A549 (cell line): ENCODE measurements around the gene FLG2.

Experiments used
- CBX2 ChIP-seq: fragments of 200-600 bp; sonication (generic); IDR thresholded peaks from 2 replicates; pipeline ENCODE4 v1.6.1; 2016; ENCODE audit warnings: low read depth, mild to moderate bottlenecking, borderline replicate concordance
- CEBPB ChIP-seq, 2 experiments: fragments of >200 bp in 1 of 2; sonication (Bioruptor Twin) in 1 of 2; formaldehyde crosslinking in 1 of 2; IDR thresholded peaks; 2 replicates each; pipeline ENCODE4 v1.6.1; 2012 to 2016
- CHD2 ChIP-seq: fragments of 150-350 bp; IDR thresholded peaks from 2 replicates; pipeline ENCODE4 v1.6.1; 2014; ENCODE audit warnings: low read length; ENCODE audit not compliant: partially characterized antibody
- CTCF ChIP-seq: fragments of >200 bp; sonication (Bioruptor Twin); formaldehyde crosslinking; IDR thresholded peaks from 3 replicates; pipeline ENCODE4 v1.5.1; 2016
- EP300 ChIP-seq, 2 experiments: fragments of >200 bp; sonication (Bioruptor Twin); formaldehyde crosslinking; IDR thresholded peaks; 2 replicates in 1 of 2; 3 replicates in 1 of 2; pipeline ENCODE4 v1.6.1; 2016 to 2017
- HDAC2 ChIP-seq: fragments of 200-600 bp; sonication (generic); IDR thresholded peaks from 2 replicates; pipeline ENCODE4 v1.6.1; 2016
- POLR2A ChIP-seq: IDR thresholded peaks from 2 replicates; pipeline ENCODE4 v1.6.1; 2012; ENCODE audit warnings: mild to moderate bottlenecking, low read length
- POLR2AphosphoS2 ChIP-seq: conservative IDR thresholded peaks from 2 replicates; pipeline ENCODE4 v1.6.1; 2012; ENCODE audit warnings: low read length, improper control_type of control experiment, inconsistent platforms
- SREBF2 ChIP-seq: fragments of 450-650 bp; IDR thresholded peaks from 2 replicates; pipeline ENCODE4 v1.6.1; 2014; ENCODE audit warnings: mild to moderate bottlenecking, moderate library complexity
- TF ChIP-seq, protein P1 (sequence below): fragments of 200-600 bp; sonication (generic); IDR thresholded peaks from 2 replicates; pipeline ENCODE4 v1.6.1; 2016; ENCODE audit warnings: antibody characterized with exemption, mild to moderate bottlenecking, moderate library complexity
- TF ChIP-seq, protein P2 (sequence below): fragments of 250-450 bp; sonication (Bioruptor Pico); IDR thresholded peaks from 2 replicates; pipeline ENCODE4 v1.5.0; 2020; ENCODE audit warnings: low read depth, mild to moderate bottlenecking, moderate library complexity

DNA sequence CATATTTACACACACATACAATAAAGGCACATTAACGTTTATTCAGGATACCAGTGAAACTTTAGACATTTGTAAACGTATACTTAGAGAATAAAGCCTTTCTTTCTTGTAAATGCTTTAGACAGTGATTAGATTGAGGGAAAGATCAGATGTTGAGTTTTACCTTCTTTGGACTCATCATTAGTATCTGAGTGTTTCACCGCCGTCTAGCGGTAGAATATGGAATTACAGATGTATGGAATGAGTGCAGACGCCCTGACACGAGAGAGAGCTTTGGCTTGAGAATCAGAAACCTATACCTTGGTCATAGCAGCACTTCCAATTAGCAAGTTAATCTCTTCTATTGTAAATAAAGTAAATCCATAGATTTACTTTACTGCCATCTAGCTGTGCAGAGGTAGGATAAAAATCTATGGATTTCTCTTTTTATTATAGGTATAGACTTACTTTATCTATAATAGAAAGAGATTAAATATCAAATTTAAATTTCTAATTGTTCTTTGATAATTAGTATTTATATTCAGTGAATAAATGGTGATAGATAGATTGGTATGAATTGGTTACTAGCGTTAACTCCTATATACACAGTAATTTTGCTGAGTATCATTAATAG lies 12.6 kb downstream of the FLG2 start:
- no peak for TF ChIP-seq CBX2
- peak; percentile 80 for TF ChIP-seq CTCF
- TF ChIP-seq CEBPB (IDR thresholded peaks at IDR 0.05) = no peak
- no peak for TF ChIP-seq POLR2A
- TF ChIP-seq, protein P1, sequence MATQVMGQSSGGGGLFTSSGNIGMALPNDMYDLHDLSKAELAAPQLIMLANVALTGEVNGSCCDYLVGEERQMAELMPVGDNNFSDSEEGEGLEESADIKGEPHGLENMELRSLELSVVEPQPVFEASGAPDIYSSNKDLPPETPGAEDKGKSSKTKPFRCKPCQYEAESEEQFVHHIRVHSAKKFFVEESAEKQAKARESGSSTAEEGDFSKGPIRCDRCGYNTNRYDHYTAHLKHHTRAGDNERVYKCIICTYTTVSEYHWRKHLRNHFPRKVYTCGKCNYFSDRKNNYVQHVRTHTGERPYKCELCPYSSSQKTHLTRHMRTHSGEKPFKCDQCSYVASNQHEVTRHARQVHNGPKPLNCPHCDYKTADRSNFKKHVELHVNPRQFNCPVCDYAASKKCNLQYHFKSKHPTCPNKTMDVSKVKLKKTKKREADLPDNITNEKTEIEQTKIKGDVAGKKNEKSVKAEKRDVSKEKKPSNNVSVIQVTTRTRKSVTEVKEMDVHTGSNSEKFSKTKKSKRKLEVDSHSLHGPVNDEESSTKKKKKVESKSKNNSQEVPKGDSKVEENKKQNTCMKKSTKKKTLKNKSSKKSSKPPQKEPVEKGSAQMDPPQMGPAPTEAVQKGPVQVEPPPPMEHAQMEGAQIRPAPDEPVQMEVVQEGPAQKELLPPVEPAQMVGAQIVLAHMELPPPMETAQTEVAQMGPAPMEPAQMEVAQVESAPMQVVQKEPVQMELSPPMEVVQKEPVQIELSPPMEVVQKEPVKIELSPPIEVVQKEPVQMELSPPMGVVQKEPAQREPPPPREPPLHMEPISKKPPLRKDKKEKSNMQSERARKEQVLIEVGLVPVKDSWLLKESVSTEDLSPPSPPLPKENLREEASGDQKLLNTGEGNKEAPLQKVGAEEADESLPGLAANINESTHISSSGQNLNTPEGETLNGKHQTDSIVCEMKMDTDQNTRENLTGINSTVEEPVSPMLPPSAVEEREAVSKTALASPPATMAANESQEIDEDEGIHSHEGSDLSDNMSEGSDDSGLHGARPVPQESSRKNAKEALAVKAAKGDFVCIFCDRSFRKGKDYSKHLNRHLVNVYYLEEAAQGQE = no peak
- TF ChIP-seq HDAC2 = no peak
- no peak for TF ChIP-seq EP300 (IDR thresholded peaks at IDR 0.05)
- TF ChIP-seq SREBF2 = no peak
- no peak for TF ChIP-seq CHD2
- no peak for TF ChIP-seq POLR2AphosphoS2
- TF ChIP-seq, protein P2, sequence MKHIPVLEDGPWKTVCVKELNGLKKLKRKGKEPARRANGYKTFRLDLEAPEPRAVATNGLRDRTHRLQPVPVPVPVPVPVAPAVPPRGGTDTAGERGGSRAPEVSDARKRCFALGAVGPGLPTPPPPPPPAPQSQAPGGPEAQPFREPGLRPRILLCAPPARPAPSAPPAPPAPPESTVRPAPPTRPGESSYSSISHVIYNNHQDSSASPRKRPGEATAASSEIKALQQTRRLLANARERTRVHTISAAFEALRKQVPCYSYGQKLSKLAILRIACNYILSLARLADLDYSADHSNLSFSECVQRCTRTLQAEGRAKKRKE (CRISPR knock-in tag) = no peak
